Lower leg skin (tissue), 4 donors: ENCODE measurements around the gene BTG4. TPM values are rescaled to one million over a fixed set of nuclear protein-coding genes. Genes with fewer than 3 reads are reported as not detected.

Source experiments
- DNase-seq, 2 donors: peaks; one replicate each; pipeline ENCODE4 v3.0.0-alpha.2; 2019; ENCODE audit warnings: low spot score in 2 of 2
- H3K4me3 ChIP-seq: fragments of 200-600 bp; sonication (generic); 2 replicates; pipeline ENCODE4 v1.5.1; 2017; ENCODE audit warnings: mild to moderate bottlenecking, low read depth; ENCODE audit not compliant: poor library complexity, severe bottlenecking
- POLR2A ChIP-seq, 2 donors: fragments of 450-650 bp; IDR thresholded peaks; one replicate each; pipeline ENCODE4 v1.6.1; 2016 to 2017; ENCODE audit warnings: antibody characterized with exemption in 2 of 2, mild to moderate bottlenecking in 1 of 2, moderate library complexity in 1 of 2
- WGBS, 2 donors: methylation state at CpG; one replicate each; pipeline ENCODE4 v1.1.5; 2018; 5-methylcytosine and 5-hydroxymethylcytosine counted together
- intact Hi-C: fragments of 100-400 bp; cut with DNase I; formaldehyde crosslinking; loops from one replicate; pipeline ENCODE4 v1.15.0; 2023; ENCODE audit warnings: low total_unique reads
- total RNA-seq, 4 donors: library from RNA; depleted of rRNA; stranded (reverse); fragments of >200 nt; gene quantifications; one replicate each; pipeline ENCODE4 v1.1.0, GENCODE V29; 2016
- TF ChIP-seq, protein P1 (sequence below), 3 donors: fragments of 450-650 bp; IDR thresholded peaks; one replicate each; pipeline ENCODE4 v1.5.1; 2016; ENCODE audit warnings: antibody characterized with exemption in 3 of 3, mild to moderate bottlenecking in 3 of 3, moderate library complexity in 2 of 3

Gene BTG4
- total RNA-seq, 4 donors from 2014 or later = not detected

DNA sequence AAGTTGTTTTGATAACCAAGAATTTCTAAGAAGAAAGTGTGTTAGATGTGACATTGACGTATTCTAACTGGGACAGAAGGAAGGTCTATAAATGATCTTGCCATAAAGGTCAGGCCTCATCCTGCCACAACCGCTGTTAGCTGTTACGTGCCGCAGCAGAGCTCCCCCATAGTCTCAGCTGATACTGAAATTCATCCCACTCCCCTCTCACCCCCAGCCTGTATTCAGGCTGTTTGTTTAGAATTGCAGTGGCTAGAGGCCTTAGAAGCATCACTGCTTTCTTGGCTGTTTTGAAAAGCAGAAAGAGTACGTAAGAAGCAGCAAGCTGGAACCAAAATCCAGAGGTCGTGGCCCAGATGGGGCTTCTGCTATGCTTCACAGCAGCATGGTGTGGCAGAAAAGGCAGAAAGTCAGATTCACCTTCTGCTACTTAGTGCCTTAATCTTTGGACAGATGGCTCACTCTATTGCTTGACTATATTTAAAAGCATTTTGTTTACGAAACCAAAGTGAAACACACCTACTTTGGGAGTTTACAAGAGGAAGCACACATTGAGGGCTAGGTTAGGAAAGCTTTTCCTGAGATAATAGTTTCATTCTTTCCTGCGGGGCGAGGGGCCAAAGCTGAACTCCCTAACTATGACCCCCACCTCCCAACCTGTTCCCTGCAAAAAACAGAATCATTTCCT is 27.4 kb upstream of the BTG4 start:
- no peak overlapping the region for H3K4me3 ChIP-seq
- TF ChIP-seq POLR2A (IDR thresholded peaks at IDR 0.05) = no peak
- TF ChIP-seq, protein P1, sequence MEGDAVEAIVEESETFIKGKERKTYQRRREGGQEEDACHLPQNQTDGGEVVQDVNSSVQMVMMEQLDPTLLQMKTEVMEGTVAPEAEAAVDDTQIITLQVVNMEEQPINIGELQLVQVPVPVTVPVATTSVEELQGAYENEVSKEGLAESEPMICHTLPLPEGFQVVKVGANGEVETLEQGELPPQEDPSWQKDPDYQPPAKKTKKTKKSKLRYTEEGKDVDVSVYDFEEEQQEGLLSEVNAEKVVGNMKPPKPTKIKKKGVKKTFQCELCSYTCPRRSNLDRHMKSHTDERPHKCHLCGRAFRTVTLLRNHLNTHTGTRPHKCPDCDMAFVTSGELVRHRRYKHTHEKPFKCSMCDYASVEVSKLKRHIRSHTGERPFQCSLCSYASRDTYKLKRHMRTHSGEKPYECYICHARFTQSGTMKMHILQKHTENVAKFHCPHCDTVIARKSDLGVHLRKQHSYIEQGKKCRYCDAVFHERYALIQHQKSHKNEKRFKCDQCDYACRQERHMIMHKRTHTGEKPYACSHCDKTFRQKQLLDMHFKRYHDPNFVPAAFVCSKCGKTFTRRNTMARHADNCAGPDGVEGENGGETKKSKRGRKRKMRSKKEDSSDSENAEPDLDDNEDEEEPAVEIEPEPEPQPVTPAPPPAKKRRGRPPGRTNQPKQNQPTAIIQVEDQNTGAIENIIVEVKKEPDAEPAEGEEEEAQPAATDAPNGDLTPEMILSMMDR (IDR thresholded peaks at IDR 0.05) = no peak
- intact Hi-C loops = no loop called here
- WGBS, 2 donors = 89 to 90% methylated on average over 9 of the region's 9 CpGs
- no peak for DNase-seq

DNA sequence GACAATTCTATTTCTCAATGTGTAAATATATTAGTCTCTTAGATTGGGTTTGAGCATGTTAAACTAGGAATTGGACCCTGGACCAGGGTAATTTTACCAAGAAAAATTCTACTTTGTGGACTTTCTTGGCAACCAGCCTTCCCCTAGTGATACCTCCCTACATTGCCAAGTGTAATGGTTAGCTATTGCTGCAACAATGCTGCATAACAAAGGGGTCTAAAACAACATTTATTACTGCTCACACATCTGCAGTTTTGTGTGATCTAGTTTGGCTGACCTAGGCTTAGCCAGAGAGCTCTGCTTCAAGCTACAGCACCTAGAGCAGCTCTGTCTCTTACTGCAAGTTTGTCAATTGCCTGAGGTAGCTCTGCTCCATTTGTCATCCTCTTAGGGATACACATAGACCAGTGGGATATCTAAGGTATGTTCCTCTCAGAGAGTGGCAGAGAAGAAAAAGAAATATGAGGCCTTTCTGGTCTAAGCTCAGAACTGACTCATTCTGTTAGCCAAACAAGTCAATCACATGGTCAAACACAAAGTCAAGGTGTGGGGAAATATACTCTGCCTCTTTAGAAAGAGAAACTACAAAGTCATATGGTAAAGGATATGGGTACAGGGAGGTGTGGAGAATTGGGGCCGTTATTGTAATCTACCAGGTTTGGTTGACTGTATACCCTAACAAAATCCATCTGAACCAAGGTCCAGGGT is 26.4 kb upstream of the BTG4 start:
- no peak for TF ChIP-seq POLR2A (IDR thresholded peaks at IDR 0.05)
- TF ChIP-seq, protein P1 (IDR thresholded peaks at IDR 0.05) = no peak
- intact Hi-C loops = no loop called here
- 90 to 96% methylated on average over 1 of the region's 1 CpG for WGBS, 2 donors
- no peak overlapping the region for H3K4me3 ChIP-seq
- no peak for DNase-seq

GRCh38 chr11:111537336-111537860 is 25.2 kb upstream of the BTG4 start:
- intact Hi-C loops = no loop called here
- no peak for TF ChIP-seq POLR2A (IDR thresholded peaks at IDR 0.05)
- TF ChIP-seq, protein P1 (IDR thresholded peaks at IDR 0.05) = no peak
- WGBS, 2 donors = 69 to 78% methylated on average over 3 of the region's 3 CpGs
- no peak overlapping the region for H3K4me3 ChIP-seq
- DNase-seq = no peak

DNA sequence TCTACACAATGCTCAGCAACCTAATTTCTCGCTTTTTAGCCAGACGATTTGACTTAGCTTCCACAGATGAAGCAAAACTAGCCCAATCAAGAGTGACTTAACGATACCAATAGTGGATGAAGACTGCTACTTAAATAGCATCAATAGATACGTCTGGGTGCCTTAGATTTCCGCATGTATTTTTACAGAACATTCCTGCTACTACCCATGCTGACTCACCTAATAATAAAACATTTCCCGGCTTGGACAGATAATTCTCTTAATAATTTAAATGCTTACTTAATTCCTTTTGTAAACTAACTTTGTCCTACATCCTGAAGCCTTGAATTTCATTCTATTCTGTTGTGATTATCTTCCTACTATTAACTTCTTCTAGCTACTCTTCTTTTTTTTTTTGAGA is 23.1 kb upstream of the BTG4 start:
- no peak for TF ChIP-seq POLR2A (IDR thresholded peaks at IDR 0.05)
- TF ChIP-seq, protein P1 (IDR thresholded peaks at IDR 0.05) = no peak
- 85 to 89% methylated on average over 6 of the region's 6 CpGs for WGBS, 2 donors

DNA sequence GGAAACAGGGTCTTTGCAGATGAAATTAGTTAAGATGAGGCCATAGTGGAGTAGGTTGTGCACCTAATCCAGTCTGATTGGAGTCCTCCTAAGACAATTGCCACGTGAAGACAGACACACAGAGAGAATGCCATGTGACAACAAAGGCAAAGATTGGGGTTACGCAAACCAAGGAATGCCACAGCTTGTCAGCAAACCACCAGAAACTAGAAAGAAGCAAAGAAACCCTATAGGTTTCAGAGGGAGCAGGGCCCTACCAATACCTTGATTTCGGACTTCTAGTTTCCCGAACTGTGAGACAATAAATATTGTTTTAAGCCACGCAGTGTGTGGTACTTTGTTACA is 20.2 kb upstream of the BTG4 start:
- DNase-seq = no peak
- H3K4me3 ChIP-seq = no peak overlapping the region
- intact Hi-C loops = no loop called here
- TF ChIP-seq, protein P1 (IDR thresholded peaks at IDR 0.05) = no peak
- no peak for TF ChIP-seq POLR2A (IDR thresholded peaks at IDR 0.05)
- WGBS, 2 donors = 82 to 85% methylated on average over 5 of the region's 5 CpGs

More for the DNA sequence above, 23.1 kb upstream of the BTG4 start:
- intact Hi-C loops = no loop called here
- H3K4me3 ChIP-seq = no peak overlapping the region
- DNase-seq = no peak
